K562 (cell line): ENCODE measurements around the gene HSF2BP. TPM values are rescaled to one million over a fixed set of nuclear protein-coding genes. Genes with fewer than 3 reads are reported as not detected.
A peak's percentile ranks its signal among the peaks of the same experiment; 100 is the strongest.

Source experiments
- ARNT ChIP-seq, 2 experiments: fragments of 450-650 bp; IDR thresholded peaks; 2 replicates each; pipeline ENCODE4 v1.6.1; 2016; ENCODE audit warnings: mild to moderate bottlenecking in 1 of 2
- CHCHD3 ChIP-seq: fragments of 250-450 bp; sonication (Bioruptor Pico); IDR thresholded peaks from 2 replicates; pipeline ENCODE4 v2.1.2; 2022; ENCODE audit warnings: mild to moderate bottlenecking
- KLF16 ChIP-seq: IDR thresholded peaks from 2 replicates; pipeline ENCODE4 v1.6.1; 2016; ENCODE audit warnings: antibody characterized with exemption
- MAFF ChIP-seq: IDR thresholded peaks from 2 replicates; pipeline ENCODE4 v1.6.1; 2012; ENCODE audit warnings: low read length, improper control_type of control experiment
- PRDM10 ChIP-seq: fragments of 450-650 bp; IDR thresholded peaks from 2 replicates; pipeline ENCODE4 v1.6.1; 2018; ENCODE audit not compliant: partially characterized antibody
- SMARCE1 ChIP-seq: fragments of 450-650 bp; IDR thresholded peaks from 2 replicates; pipeline ENCODE4 v1.7.1; 2016; ENCODE audit warnings: mild to moderate bottlenecking
- SMC3 ChIP-seq: conservative IDR thresholded peaks from 2 replicates; pipeline ENCODE4 v1.6.1; 2011; ENCODE audit warnings: low read depth, low read length, improper control_type of control experiment; ENCODE audit not compliant: insufficient read depth
- ZBTB40 ChIP-seq, 2 experiments: fragments of 450-650 bp in 1 of 2; sonication (generic) in 1 of 2; formaldehyde crosslinking in 1 of 2; IDR thresholded peaks; 2 replicates each; pipeline versions ENCODE4 v1.7.1 to v1.9.0; 2016 to 2022; ENCODE audit warnings: inconsistent platforms in 1 of 2, mild to moderate bottlenecking in 1 of 2, missing genetic modification reagents in 1 of 2
- ZNF316 ChIP-seq: fragments of 450-650 bp; IDR thresholded peaks from 2 replicates; pipeline ENCODE4 v1.6.1; 2016
- polyA plus RNA-seq, 8 experiments: library from polyadenylated mRNA; depleted of rRNA in 4 of 8; stranded (reverse) in 5 of 8; unstranded in 3 of 8; fragments of >200 nt; fragmentation: Nextera tagmentation in 2 of 8; fragmentation: Illumina TruSeq in 1 of 8; extraction: Ambion mirVana in 2 of 8; extraction: Trizol in 1 of 8; gene quantifications; 2 replicates each; pipeline versions ENCODE4 v1.2.1 to v1.2.3, GENCODE V29; 2011 to 2014; ENCODE audit warnings: inconsistent platforms in 1 of 8, missing spikeins in 1 of 8
- total RNA-seq, 7 experiments: library from RNA; depleted of rRNA in 6 of 7; stranded (reverse); fragments of >200 nt in 6 of 7; fragmentation: Illumina TruSeq in 2 of 7; extraction: Trizol in 2 of 7; gene quantifications; 2 replicates each; pipeline versions ENCODE4 v1.2.1 to v1.2.3, GENCODE V29; 2011 to 2021; ENCODE audit warnings: low replicate concordance in 1 of 7

Gene HSF2BP
- total and polyA plus RNA-seq, 9 of the 15 experiments (the other 6 are each of a cell fraction or from before 2014, with no cell fraction given), result 0.04 to 0.57 (median 0.20) TPM; not detected in 2

- TF ChIP-seq PRDM10 (peak; percentile 57), ZNF316 (no peak), KLF16 (0 out of 2 replicates have a peak, but pooled peaks have one; percentile 21), MAFF (no peak), ZBTB40 (IDR thresholded peaks at IDR 0.05) (0 out of 2 replicates have a peak, but pooled peaks have one; percentile 61), ZBTB40 (CRISPR knock-in tag; IDR thresholded peaks at IDR 0.05) (no peak), SMC3 (peak; percentile 87), ARNT (IDR thresholded peaks at IDR 0.05) (0 out of 4 replicates have a peak, but pooled peaks of 1 of the 2 experiments have one; percentile 23), CHCHD3 (no peak), SMARCE1 (0 out of 2 replicates have a peak, but pooled peaks have one; percentile 12)
Observed at GRCh38 chr21:43611598-43612369, 47.5 kb downstream of the HSF2BP start (continued).
